HG02798 (cell line): ENCODE results near the gene LSS.
"Not testable (repeated sequence)": the region's sequence is repeated elsewhere in the genome, so short reads cannot be mapped to it uniquely, and the experiment has no call there.

Experiments used
- ATAC-seq: cut with Tn5 transposase; IDR thresholded peaks from one replicate; pipeline ENCODE4 v1.9.1; 2021; ENCODE audit warnings: mild to moderate bottlenecking; ENCODE audit not compliant: unreplicated experiment, poor library complexity

LSS gene

DNA sequence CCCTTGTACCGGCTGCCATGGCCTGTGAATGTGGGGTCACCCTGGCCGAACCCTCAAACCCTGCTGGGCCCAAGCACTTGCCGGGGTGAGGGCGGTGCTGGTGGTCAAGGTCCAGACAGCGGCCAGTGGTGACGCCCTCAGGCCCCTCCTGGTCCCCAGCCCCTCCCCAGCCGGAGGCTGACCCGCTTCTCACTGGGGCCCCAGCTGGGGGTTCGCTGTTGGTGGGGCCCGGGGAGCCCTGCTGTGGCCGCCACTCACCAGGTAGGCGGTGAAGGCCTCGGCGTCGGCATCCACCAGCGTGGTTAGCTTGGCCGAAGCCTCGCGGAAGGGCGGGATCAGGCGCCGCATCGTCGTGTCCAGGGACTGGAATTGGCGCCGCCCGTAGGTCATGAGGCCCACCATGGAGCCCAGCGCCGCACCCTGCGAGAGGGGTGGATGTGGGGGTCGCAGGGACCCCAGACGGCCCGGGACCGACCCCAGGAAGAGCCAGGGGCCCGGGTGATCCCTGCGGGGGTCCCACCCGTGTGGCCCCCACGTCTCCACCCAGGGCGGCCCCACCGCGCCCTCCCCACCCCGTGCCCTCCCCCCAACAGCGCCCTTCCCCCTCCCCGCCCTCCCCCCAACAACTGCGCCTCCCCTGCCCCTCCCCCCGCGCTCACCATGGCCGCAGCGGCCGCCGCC, 83.3 kb downstream of the LSS start:
- ATAC-seq, result no peak

- no peak for ATAC-seq
Measured at GRCh38 chr21:46144464-46145070, 84.0 kb downstream of the LSS start.

GRCh38 chr21:46142582-46143473, 85.7 kb downstream of the LSS start:
- no peak for ATAC-seq

- ATAC-seq, result no peak
Measured at GRCh38 chr21:46141767-46142581, 86.6 kb downstream of the LSS start.

DNA sequence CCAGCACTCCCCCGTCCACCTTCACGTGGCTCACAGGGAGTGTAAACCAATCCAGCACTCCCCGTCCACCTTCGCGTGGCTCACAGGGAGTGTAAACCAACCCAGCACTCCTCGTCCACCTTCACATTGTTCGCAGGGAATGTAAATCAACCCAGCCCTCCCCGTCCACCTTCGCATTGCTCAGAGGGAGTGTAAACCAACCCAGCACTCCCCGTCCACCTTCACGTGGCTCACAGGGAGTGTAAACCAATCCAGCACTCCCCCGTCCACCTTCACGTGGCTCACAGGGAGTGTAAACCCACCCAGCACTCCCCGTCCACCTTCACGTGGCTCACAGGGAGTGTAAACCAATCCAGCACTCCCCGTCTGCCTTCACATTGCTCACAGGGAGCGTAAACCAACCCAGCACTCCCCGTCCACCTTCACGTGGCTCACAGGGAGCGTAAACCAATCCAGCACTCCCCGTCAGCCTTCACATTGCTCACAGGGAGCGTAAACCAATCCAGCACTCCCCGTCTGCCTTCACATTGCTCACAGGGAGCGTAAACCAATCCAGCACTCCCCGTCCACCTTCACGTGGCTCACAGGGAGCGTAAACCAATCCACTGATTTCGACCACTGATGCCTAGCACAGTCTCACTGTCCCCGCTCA, 88.1 kb downstream of the LSS start:
- not testable (repeated sequence) for ATAC-seq

DNA sequence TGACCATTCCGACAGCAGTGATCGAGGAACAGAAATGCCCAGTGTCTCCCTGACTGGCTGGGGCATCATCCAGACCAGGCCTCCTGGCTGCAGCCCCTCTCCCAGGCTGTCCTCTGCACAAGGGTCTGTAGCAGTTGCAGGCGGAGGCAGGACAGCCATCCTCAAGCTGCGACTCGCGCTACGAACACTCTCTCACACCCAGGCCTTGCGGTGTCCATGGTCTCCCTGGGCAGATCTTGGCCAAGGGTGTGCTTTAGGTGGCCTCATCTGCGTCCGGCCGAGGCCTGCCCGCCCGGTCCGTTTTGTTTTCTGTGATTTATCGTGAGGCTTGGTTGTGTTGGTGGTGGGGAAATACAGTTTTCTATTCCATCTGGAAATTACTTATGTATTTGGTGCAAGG, 88.9 kb downstream of the LSS start:
- no peak for ATAC-seq

DNA sequence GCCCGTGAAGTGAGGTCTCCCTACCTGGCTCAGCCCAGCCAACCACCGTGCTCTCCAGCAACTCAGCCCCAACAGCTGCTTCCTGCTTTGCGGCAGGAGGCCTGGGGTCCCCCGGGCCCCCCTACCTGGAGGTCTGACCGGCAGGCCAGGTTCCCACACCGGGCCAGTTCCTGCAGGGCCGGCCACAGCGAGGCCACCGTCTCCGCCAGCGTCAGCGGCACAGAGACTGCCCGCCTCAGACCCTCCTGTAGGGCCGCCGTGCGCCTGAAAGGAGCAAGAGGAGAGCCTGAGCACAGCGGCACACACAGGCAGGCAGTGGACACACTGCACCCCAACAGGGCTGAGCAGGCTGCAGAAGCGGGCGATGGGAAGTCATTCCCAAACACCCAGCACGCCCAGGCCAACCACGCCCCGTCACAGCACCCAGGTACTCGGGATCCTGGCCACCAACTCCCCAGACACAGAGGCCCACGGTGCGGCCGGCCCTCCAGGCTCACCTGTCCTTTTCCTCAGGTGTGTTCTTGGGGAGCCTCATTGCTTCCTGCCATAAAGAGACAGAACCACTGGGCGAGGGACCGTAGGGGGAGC, 90.1 kb downstream of the LSS start:
- ATAC-seq, result no peak
